Gastrocnemius medialis (tissue), 4 donors: ENCODE data around the gene RMI2. TPM values are rescaled to one million over a fixed set of nuclear protein-coding genes. Genes with fewer than 3 reads are reported as not detected.
A peak's percentile ranks its signal among the peaks of the same experiment; 100 is the strongest.

Experiments used
- ATAC-seq, 2 donors: fragments of 150-250 bp; one replicate each; pipeline ENCODE4 v1.9.1; 2016
- DNase-seq, 2 donors: peaks; one replicate each; pipeline ENCODE4 v3.0.0-alpha.2; 2019
- H3K27ac ChIP-seq, 4 donors: fragments of 200-600 bp; sonication (generic); 1 replicate in 1 of 4; 2 replicates in 3 of 4; pipeline ENCODE4 v1.5.1; 2016 to 2018; ENCODE audit warnings: mild to moderate bottlenecking in 2 of 4, moderate library complexity in 1 of 4
- H3K27me3 ChIP-seq, 3 donors: fragments of 200-600 bp; sonication (generic) in 2 of 3; 1 replicate in 1 of 3; 2 replicates in 2 of 3; pipeline versions ENCODE4 v1.5.1 to v1.6.0; 2016 to 2019; ENCODE audit warnings: mild to moderate bottlenecking in 1 of 3, moderate library complexity in 1 of 3
- H3K36me3 ChIP-seq, 2 donors: fragments of 200-600 bp; sonication (generic) in 1 of 2; one replicate each; pipeline ENCODE4 v1.5.1; 2017 to 2018
- H3K4me1 ChIP-seq, 2 donors: fragments of 200-600 bp; sonication (generic) in 1 of 2; one replicate each; pipeline ENCODE4 v1.5.1; 2016 to 2017; ENCODE audit warnings: mild to moderate bottlenecking in 2 of 2
- H3K4me3 ChIP-seq, 4 donors: fragments of 200-600 bp; sonication (generic) in 3 of 4; 1 replicate in 1 of 4; 2 replicates in 3 of 4; pipeline ENCODE4 v1.5.1; 2016 to 2019; ENCODE audit warnings: mild to moderate bottlenecking in 2 of 4
- H3K9me3 ChIP-seq, 3 donors: fragments of 200-600 bp; sonication (generic) in 2 of 3; 1 replicate in 1 of 3; 2 replicates in 2 of 3; pipeline ENCODE4 v1.5.1; 2016 to 2019
- CTCF ChIP-seq, 5 experiments: fragments of 450-650 bp in 3 of 5; fragments of 200-600 bp in 2 of 5; sonication (generic) in 2 of 5; IDR thresholded peaks in 4 of 5; conservative IDR thresholded peaks in 1 of 5; 1 replicate in 4 of 5; 2 replicates in 1 of 5; pipeline ENCODE4 v1.5.1; 2016 to 2019; ENCODE audit warnings: antibody characterized with exemption in 5 of 5, mild to moderate bottlenecking in 3 of 5, moderate library complexity in 3 of 5
- POLR2A ChIP-seq, 2 donors: fragments of 450-650 bp; IDR thresholded peaks; one replicate each; pipeline ENCODE4 v1.6.1; 2017; ENCODE audit warnings: antibody characterized with exemption in 2 of 2, mild to moderate bottlenecking in 2 of 2, moderate library complexity in 2 of 2
- in situ Hi-C, 4 donors: fragments of 200-750 bp; cut with MboI; loops; one replicate each; pipeline versions ENCODE4 v1.15.0 to v1.8.0; 2017; ENCODE audit warnings: low sequenced_read_pairs in 4 of 4
- intact Hi-C: fragments of 100-400 bp; cut with DNase I; formaldehyde crosslinking; loops from one replicate; pipeline ENCODE4 v1.15.1; 2023; ENCODE audit warnings: low total_unique reads
- total RNA-seq, 4 donors: library from RNA; depleted of rRNA; stranded (reverse); fragments of >200 nt; gene quantifications; one replicate each; pipeline versions ENCODE4 v1.1.0 to v1.2.3, GENCODE V29; 2016

Gene RMI2
- total RNA-seq, 4 donors from 2014 or later = 0.44 to 0.49 TPM; not detected in 2

GRCh38 chr16:11354407-11354732 is 9.1 kb downstream of the RMI2 start:
- H3K36me3 ChIP-seq = no peaks in the 10 kb centered on the region
- no peak for ATAC-seq
- in situ Hi-C loops = loop anchor here (10.0 to 25.0 kb wide), 2 partner anchors 390 to 392 kb away; no protein-coding TSS in a partner anchor
- H3K9me3 ChIP-seq = no peaks in the 10 kb centered on the region
- DNase-seq = no peak
- H3K27ac ChIP-seq = no peak overlapping the region
- intact Hi-C loops = no loop called here
- no peak overlapping the region for H3K4me3 ChIP-seq
- H3K27me3 ChIP-seq = no peaks in the 10 kb centered on the region
- TF ChIP-seq CTCF (IDR thresholded peaks at IDR 0.05 in 4 of 5, conservative IDR thresholded peaks at IDR 0.05 in 1 of 5) (no peak), POLR2A (IDR thresholded peaks at IDR 0.05) (no peak)
- H3K4me1 ChIP-seq = peaks cover 7 to 10% of the 10 kb centered on the region in 2 donors

GRCh38 chr16:11354733-11355574 is 9.7 kb downstream of the RMI2 start:
- intact Hi-C loops = no loop called here
- Histone ChIP-seq H3K36me3 (no peaks in the 10 kb centered on the region), H3K4me3 (no peak overlapping the region), H3K27me3 (no peaks in the 10 kb centered on the region), H3K4me1 (peaks cover 7 to 10% of the 10 kb centered on the region in 2 donors), H3K9me3 (no peaks in the 10 kb centered on the region), H3K27ac (no peak overlapping the region)
- no peak for DNase-seq
- no peak for ATAC-seq
- no peak for TF ChIP-seq CTCF (IDR thresholded peaks at IDR 0.05 in 4 of 5, conservative IDR thresholded peaks at IDR 0.05 in 1 of 5)
- TF ChIP-seq POLR2A (IDR thresholded peaks at IDR 0.05) = no peak
- in situ Hi-C loops = loop anchor here (10.0 to 25.0 kb wide), 2 partner anchors 390 to 393 kb away; no protein-coding TSS in a partner anchor

- ATAC-seq (no peak), DNase-seq (no peak)
- TF ChIP-seq POLR2A (IDR thresholded peaks at IDR 0.05) = no peak
- TF ChIP-seq CTCF (IDR thresholded peaks at IDR 0.05 in 4 of 5, conservative IDR thresholded peaks at IDR 0.05 in 1 of 5) = no peak
- intact Hi-C loops = loop anchor here (2.0 kb wide), 1 partner anchor 391 kb away; no protein-coding TSS in a partner anchor
- in situ Hi-C loops = loop anchor here (10.0 to 25.0 kb wide), 2 partner anchors 391 to 394 kb away; no protein-coding TSS in a partner anchor
- Histone ChIP-seq H3K4me1 (peaks cover 7 to 10% of the 10 kb centered on the region in 2 donors), H3K9me3 (no peaks in the 10 kb centered on the region), H3K36me3 (no peaks in the 10 kb centered on the region), H3K27ac (no peak overlapping the region), H3K4me3 (no peak overlapping the region), H3K27me3 (no peaks in the 10 kb centered on the region)
These were observed 10.6 kb downstream of the RMI2 start for GRCh38 chr16:11355862-11356261.

- intact Hi-C loops (loop anchor here (2.0 kb wide), 1 partner anchor 392 kb away; no protein-coding TSS in a partner anchor), in situ Hi-C loops (loop anchor here (10.0 to 25.0 kb wide), 2 partner anchors 392 to 394 kb away; no protein-coding TSS in a partner anchor)
- no peak overlapping the region for H3K27ac ChIP-seq
- ATAC-seq (peak in 1 of 2 donors; percentile 14), DNase-seq (peak; percentile 20 to 44)
- H3K9me3 ChIP-seq = no peaks in the 10 kb centered on the region
- H3K27me3 ChIP-seq = no peaks in the 10 kb centered on the region
- H3K36me3 ChIP-seq = no peaks in the 10 kb centered on the region
- peaks cover 7 to 10% of the 10 kb centered on the region in 2 donors for H3K4me1 ChIP-seq
- no peak for TF ChIP-seq POLR2A (IDR thresholded peaks at IDR 0.05)
- TF ChIP-seq CTCF (IDR thresholded peaks at IDR 0.05 in 4 of 5, conservative IDR thresholded peaks at IDR 0.05 in 1 of 5) = peak; percentile 23 to 55 (median 41)
- no peak overlapping the region for H3K4me3 ChIP-seq
These were observed 11.5 kb downstream of the RMI2 start for GRCh38 chr16:11356573-11357331.
